Measurements from ENCODE around the gene MYOM3.

MYOM3 gene

DNA sequence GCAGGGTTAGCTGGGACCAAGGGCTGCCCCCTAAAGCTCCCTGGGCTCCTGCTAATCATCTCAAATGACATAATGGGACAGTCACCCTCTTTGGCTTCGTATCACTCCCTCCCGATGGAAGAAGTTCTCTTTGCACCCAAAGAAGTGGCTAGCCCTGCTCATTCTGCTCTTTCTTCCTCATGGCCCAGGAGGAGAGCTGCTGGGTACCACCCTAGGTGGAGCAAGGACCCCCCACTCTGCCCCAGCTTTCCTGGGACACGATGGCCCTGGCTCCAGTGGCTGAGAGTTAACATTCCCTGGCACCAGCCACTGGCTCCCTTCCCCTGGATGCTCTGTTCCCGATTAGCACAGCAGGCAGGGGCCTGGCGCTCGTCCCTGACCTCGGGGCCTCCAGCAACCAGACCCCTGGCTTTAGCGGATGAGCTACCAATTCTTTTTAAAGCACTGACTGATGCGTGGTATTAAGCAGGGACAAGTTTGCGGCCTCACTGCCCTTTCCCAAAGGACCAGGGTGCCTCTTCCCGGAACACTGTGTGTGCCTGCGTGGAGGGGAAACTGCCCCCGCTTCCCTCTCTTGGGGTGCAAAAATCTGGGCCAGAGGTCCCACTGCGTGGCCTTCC lies 1.2 kb downstream of the MYOM3 start:
- Histone ChIP-seq H2AFZ (ENCODE audit: low read length) (no peak overlapping the region), H3K27ac (ENCODE audit: low read length) (no peak overlapping the region), H3F3A (ENCODE audit: insufficient read depth, low read length) (no peaks in the 10 kb centered on the region), H3K4me3 (ENCODE audit: low read length) (no peak overlapping the region), H3K36me3 (replicated peaks; ENCODE audit: insufficient read depth, low read length) (no peaks in the 10 kb centered on the region), H4K20me1 (ENCODE audit: insufficient read depth, low read length) (no peaks in the 10 kb centered on the region), H3K9ac (ENCODE audit: low read length) (no peak overlapping the region), H3K9me3 (replicated peaks; ENCODE audit: insufficient read depth, low read length) (no peaks in the 10 kb centered on the region), H3K79me2 (ENCODE audit: low read length) (no peaks in the 10 kb centered on the region), H3K27me3 (replicated peaks; ENCODE audit: insufficient read depth, low read length) (no peaks in the 10 kb centered on the region), H3K9me2 (replicated peaks; ENCODE audit: insufficient read depth, low read length) (no peaks in the 10 kb centered on the region), H3K4me1 (ENCODE audit: low read length) (no peaks in the 10 kb centered on the region), H3K4me2 (ENCODE audit: low read depth, low read length) (no peak overlapping the region)
- no peak for DNase-seq
- TF ChIP-seq, protein P1, sequence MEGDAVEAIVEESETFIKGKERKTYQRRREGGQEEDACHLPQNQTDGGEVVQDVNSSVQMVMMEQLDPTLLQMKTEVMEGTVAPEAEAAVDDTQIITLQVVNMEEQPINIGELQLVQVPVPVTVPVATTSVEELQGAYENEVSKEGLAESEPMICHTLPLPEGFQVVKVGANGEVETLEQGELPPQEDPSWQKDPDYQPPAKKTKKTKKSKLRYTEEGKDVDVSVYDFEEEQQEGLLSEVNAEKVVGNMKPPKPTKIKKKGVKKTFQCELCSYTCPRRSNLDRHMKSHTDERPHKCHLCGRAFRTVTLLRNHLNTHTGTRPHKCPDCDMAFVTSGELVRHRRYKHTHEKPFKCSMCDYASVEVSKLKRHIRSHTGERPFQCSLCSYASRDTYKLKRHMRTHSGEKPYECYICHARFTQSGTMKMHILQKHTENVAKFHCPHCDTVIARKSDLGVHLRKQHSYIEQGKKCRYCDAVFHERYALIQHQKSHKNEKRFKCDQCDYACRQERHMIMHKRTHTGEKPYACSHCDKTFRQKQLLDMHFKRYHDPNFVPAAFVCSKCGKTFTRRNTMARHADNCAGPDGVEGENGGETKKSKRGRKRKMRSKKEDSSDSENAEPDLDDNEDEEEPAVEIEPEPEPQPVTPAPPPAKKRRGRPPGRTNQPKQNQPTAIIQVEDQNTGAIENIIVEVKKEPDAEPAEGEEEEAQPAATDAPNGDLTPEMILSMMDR (IDR thresholded peaks at IDR 0.05; ENCODE audit: low read length): no peak
- TF ChIP-seq EZH2phosphoT487 (IDR thresholded peaks at IDR 0.05; ENCODE audit: low read length) (no peak), EZH2 (optimal IDR thresholded peaks at IDR 0.05; ENCODE audit: low read depth, low read length) (no peak)

- Histone ChIP-seq H2AFZ (ENCODE audit: low read length) (no peak overlapping the region), H3K27ac (ENCODE audit: low read length) (no peak overlapping the region), H3K9me3 (replicated peaks; ENCODE audit: insufficient read depth, low read length) (no peaks in the 10 kb centered on the region), H3K9ac (ENCODE audit: low read length) (no peak overlapping the region), H3K4me1 (ENCODE audit: low read length) (no peaks in the 10 kb centered on the region), H3K36me3 (replicated peaks; ENCODE audit: insufficient read depth, low read length) (no peaks in the 10 kb centered on the region), H3F3A (ENCODE audit: insufficient read depth, low read length) (no peaks in the 10 kb centered on the region), H3K4me3 (ENCODE audit: low read length) (no peak overlapping the region), H3K9me2 (replicated peaks; ENCODE audit: insufficient read depth, low read length) (no peaks in the 10 kb centered on the region), H4K20me1 (ENCODE audit: insufficient read depth, low read length) (no peaks in the 10 kb centered on the region), H3K4me2 (ENCODE audit: low read depth, low read length) (no peak overlapping the region), H3K27me3 (replicated peaks; ENCODE audit: insufficient read depth, low read length) (no peaks in the 10 kb centered on the region), H3K79me2 (ENCODE audit: low read length) (no peaks in the 10 kb centered on the region)
- TF ChIP-seq EZH2 (optimal IDR thresholded peaks at IDR 0.05; ENCODE audit: low read depth, low read length) (no peak), EZH2phosphoT487 (IDR thresholded peaks at IDR 0.05; ENCODE audit: low read length) (no peak)
- TF ChIP-seq, protein P1 (IDR thresholded peaks at IDR 0.05; ENCODE audit: low read length): no peak
- DNase-seq: no peak
Observed at GRCh38 chr1:24109686-24110475, 2.1 kb downstream of the MYOM3 start.

DNA sequence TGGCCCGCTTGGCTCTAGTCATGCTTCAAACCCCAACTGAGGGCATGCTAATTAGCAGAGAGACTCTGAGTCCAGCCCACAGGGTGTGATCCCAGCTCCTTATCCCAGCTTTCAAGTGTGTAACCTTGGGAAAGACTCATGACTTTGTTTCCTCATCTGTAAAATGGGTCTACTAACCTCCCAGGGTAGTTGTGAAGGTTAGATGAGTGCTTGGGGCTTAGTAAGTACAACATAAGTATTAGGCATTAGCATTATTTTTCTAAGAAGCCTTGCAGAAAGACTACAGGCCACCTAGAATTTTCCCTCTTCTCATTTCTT lies 2.8 kb downstream of the MYOM3 start:
- Histone ChIP-seq H3K9me3 (replicated peaks; ENCODE audit: insufficient read depth, low read length) (no peaks in the 10 kb centered on the region), H3K4me1 (ENCODE audit: low read length) (no peaks in the 10 kb centered on the region), H3K36me3 (replicated peaks; ENCODE audit: insufficient read depth, low read length) (no peaks in the 10 kb centered on the region), H3K9ac (ENCODE audit: low read length) (no peak overlapping the region), H3K27me3 (replicated peaks; ENCODE audit: insufficient read depth, low read length) (no peaks in the 10 kb centered on the region), H3F3A (ENCODE audit: insufficient read depth, low read length) (no peaks in the 10 kb centered on the region), H3K4me2 (ENCODE audit: low read depth, low read length) (no peak overlapping the region), H2AFZ (ENCODE audit: low read length) (no peak overlapping the region), H3K4me3 (ENCODE audit: low read length) (no peak overlapping the region), H3K27ac (ENCODE audit: low read length) (no peak overlapping the region), H3K9me2 (replicated peaks; ENCODE audit: insufficient read depth, low read length) (no peaks in the 10 kb centered on the region), H3K79me2 (ENCODE audit: low read length) (no peaks in the 10 kb centered on the region), H4K20me1 (ENCODE audit: insufficient read depth, low read length) (no peaks in the 10 kb centered on the region)
- DNase-seq: no peak
- TF ChIP-seq, protein P1 (IDR thresholded peaks at IDR 0.05; ENCODE audit: low read length): no peak
- TF ChIP-seq EZH2phosphoT487 (IDR thresholded peaks at IDR 0.05; ENCODE audit: low read length) (no peak), EZH2 (optimal IDR thresholded peaks at IDR 0.05; ENCODE audit: low read depth, low read length) (no peak)
